ENCODE results near the gene TTC22.

Gene TTC22

DNA sequence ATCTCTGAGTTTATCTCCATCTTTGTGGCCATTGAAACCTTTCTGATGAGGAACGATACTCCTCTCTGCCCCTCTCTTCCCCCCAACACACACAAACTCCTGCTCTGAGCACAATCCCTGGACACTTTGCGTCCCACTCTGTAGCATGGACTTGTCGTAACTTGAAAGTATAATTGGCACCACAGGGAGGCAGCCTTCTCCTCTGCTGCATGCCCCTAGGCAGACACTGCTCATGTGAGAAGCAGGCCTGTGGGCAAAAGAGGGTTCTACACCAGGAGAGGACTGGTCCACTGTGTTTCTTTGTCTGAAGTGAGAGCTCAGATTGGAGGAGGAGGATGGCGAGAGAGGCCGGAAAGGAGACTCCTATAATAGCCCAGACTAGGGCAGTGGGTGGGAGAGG lies 33.0 kb downstream of the TTC22 start:
- in situ Hi-C loops (cut with MboI; ENCODE audit: low pct_unique_long_range_greater_than_20kb, low sequenced_read_pairs, unreplicated experiment), result no loop called here
- TF ChIP-seq, protein P1, sequence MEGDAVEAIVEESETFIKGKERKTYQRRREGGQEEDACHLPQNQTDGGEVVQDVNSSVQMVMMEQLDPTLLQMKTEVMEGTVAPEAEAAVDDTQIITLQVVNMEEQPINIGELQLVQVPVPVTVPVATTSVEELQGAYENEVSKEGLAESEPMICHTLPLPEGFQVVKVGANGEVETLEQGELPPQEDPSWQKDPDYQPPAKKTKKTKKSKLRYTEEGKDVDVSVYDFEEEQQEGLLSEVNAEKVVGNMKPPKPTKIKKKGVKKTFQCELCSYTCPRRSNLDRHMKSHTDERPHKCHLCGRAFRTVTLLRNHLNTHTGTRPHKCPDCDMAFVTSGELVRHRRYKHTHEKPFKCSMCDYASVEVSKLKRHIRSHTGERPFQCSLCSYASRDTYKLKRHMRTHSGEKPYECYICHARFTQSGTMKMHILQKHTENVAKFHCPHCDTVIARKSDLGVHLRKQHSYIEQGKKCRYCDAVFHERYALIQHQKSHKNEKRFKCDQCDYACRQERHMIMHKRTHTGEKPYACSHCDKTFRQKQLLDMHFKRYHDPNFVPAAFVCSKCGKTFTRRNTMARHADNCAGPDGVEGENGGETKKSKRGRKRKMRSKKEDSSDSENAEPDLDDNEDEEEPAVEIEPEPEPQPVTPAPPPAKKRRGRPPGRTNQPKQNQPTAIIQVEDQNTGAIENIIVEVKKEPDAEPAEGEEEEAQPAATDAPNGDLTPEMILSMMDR (IDR thresholded peaks at IDR 0.05; ENCODE audit: extremely low read depth, insufficient read depth, missing control alignments), result no peak
- DNase-seq (ENCODE audit: low spot score), result no peak

DNA sequence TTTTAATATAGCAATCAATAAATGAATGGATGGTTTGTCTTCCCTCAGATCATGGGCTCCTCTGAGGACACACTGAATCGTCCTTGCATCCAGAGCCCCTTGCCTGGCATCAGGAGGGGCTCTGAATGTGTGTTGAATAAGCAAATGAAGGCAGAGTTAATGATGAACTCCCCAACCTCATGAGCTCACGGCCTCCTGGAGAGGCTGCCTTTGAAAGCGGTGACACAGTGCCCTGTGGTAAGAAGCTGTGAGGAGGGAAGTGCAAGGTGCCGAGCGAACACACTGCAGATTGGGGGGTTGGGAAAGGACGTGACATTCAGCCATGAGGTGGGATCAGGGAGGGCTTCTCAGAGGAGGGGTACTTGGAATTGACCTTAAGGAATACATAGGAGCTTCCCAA lies 33.6 kb downstream of the TTC22 start:
- in situ Hi-C loops (cut with MboI; ENCODE audit: low pct_unique_long_range_greater_than_20kb, low sequenced_read_pairs, unreplicated experiment), result no loop called here
- DNase-seq (ENCODE audit: low spot score), result no peak
- TF ChIP-seq, protein P1 (IDR thresholded peaks at IDR 0.05; ENCODE audit: extremely low read depth, insufficient read depth, missing control alignments), result no peak

DNA sequence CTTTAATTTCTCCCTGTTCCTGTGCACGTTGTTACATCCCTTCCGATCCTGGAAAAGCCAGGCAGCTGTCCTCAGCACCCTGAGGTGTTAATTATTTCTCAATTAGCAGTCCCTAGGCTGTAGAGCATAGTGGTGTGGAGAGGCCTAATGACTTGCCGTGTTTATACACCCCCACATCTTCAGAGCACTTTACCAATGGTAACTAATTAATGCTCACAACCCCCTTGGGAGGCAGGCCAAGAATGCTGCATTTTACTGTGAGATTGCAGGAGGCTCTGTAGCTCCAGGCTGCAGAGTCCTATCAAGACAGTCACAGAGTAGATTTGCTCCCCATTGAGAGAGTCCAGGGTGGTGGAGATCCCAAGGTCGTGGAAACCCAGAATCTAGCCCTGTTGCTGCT lies 34.4 kb downstream of the TTC22 start:
- TF ChIP-seq, protein P1 (IDR thresholded peaks at IDR 0.05; ENCODE audit: extremely low read depth, insufficient read depth, missing control alignments), result no peak
- DNase-seq (ENCODE audit: low spot score), result no peak
- in situ Hi-C loops (cut with MboI; ENCODE audit: low pct_unique_long_range_greater_than_20kb, low sequenced_read_pairs, unreplicated experiment), result no loop called here

DNA sequence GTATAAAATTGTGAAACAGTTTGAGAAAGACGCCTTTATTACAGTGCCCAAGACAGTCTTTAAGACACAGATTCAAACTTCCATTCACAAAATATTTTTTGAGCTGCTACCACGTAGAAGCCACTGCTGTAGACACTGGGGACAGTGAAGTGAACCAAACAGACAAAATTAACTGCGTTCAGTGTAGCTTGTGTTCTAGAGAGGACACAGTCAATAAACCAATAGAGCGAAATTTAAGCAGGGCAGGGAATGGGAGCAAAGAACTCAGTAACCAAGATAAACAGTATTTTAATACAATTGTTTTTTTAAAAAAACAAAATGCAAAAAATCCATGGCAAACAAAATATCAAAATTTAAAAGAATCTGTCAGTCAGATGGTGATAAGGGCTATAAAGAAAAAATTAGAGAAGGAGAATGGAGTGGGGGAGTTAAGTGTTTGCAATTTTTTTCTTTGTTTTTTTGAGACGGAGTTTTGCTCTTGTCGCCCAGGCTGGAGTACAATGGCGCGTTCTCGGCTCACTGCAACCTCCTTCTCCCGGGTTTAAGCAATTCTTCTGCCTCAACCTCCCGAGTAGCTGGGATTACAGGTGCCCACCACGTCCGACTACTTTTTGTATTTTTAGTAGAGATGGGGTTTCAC lies 36.1 kb downstream of the TTC22 start:
- no peak for DNase-seq (ENCODE audit: low spot score)
- TF ChIP-seq, protein P1 (IDR thresholded peaks at IDR 0.05; ENCODE audit: extremely low read depth, insufficient read depth, missing control alignments), result no peak
- in situ Hi-C loops (cut with MboI; ENCODE audit: low pct_unique_long_range_greater_than_20kb, low sequenced_read_pairs, unreplicated experiment), result no loop called here

DNA sequence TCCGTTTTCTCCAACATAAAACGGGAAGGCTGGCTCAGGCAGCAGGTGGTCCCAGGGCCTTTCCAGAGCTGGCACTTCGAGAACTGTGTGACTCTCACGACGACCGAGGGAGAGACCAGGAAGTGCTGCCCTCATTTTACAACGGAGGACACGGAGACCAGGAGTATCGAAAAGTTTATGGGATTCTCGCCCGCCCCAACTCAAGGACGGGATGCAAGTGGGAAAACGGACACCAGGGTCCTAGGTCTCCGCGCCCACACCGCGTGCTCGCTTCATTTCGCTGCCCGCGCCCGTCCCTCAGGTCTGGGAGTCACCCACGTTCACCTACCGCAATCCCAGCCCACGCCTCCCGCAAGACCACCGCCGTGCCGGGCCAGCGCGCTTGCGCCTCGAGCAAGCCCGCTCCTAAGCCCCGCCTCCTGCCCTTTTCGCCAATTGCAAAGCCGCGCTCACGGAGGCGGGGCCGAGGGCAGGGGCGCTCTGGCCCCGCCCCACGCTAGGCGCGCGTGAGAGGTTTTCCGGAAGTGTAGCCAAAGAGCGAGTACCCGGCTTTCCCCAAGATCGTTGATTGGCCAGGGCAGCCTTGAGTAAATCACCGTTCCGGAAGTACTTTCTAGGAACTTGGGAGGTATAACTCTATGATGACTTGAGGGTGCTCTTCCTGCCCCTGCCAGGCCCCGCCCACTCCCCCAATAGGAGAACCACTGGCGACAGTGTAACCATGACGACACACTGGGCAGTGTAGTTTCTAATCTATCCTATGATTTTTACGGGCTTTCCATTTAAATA lies 36.8 kb downstream of the TTC22 start, which contains the start of gene PARS2:
Gene PARS2 (minus strand): TSS at position 391 of the 789 bp plus-strand sequence. CDS start 5,362 bp downstream, outside the sequence.
- peak; percentile 98 for DNase-seq (ENCODE audit: low spot score)
- TF ChIP-seq, protein P1 (IDR thresholded peaks at IDR 0.05; ENCODE audit: extremely low read depth, insufficient read depth, missing control alignments), result no peak
- in situ Hi-C loops (cut with MboI; ENCODE audit: low pct_unique_long_range_greater_than_20kb, low sequenced_read_pairs, unreplicated experiment), result no loop called here

DNA sequence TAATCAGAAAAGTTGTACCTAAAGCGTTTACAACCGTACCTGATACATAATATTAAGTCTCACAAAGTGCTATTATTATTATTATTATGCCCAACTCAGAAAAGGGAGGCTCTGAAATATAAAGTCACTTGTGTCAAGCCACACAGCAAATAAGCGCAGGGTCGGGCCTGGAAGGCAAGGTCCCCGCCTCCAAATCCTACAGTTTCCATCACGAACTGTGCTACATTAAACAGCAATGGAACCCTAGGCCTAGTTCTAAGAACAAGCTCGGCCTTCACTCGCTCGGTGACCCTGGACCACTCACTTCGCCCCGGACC lies 37.3 kb downstream of the TTC22 start:
- DNase-seq (ENCODE audit: low spot score), result no peak
- in situ Hi-C loops (cut with MboI; ENCODE audit: low pct_unique_long_range_greater_than_20kb, low sequenced_read_pairs, unreplicated experiment), result no loop called here
- TF ChIP-seq, protein P1 (IDR thresholded peaks at IDR 0.05; ENCODE audit: extremely low read depth, insufficient read depth, missing control alignments), result no peak

All from GM13977 (cell line).